SW480 (cell line): ENCODE data around the gene TH.
A peak's percentile ranks its signal among the peaks of the same experiment; 100 is the strongest.

Source experiments
- DNase-seq: peaks from one replicate; pipeline ENCODE4 v3.0.0-alpha.2; 2016; ENCODE audit warnings: low spot score

TH gene

DNA sequence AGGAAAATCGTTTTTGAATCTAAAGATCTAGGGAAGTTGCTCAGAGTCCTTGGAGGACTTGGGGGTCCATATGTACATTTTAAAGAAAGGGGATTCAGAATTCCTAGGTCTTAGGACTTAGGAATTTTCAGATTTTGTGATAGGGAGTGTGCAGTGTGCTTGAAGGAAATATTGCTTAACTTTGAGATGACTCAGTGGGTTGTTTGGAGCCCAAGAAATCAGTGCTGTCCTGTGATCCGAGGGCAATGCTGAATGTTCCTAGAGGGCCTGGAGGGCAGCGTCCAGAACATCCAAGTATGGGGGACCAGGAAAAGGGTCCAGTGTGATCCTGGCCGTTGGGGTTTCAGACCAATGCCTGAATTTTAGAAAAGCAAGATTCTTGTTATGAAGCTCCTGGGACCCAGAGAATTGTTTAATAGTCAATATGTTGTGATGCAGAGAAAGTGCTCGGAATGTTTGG lies 29.3 kb downstream of the TH start:
- no peak for DNase-seq

- DNase-seq = no peak
These were observed 30.9 kb downstream of the TH start for GRCh38 chr11:2140411-2141400.

DNA sequence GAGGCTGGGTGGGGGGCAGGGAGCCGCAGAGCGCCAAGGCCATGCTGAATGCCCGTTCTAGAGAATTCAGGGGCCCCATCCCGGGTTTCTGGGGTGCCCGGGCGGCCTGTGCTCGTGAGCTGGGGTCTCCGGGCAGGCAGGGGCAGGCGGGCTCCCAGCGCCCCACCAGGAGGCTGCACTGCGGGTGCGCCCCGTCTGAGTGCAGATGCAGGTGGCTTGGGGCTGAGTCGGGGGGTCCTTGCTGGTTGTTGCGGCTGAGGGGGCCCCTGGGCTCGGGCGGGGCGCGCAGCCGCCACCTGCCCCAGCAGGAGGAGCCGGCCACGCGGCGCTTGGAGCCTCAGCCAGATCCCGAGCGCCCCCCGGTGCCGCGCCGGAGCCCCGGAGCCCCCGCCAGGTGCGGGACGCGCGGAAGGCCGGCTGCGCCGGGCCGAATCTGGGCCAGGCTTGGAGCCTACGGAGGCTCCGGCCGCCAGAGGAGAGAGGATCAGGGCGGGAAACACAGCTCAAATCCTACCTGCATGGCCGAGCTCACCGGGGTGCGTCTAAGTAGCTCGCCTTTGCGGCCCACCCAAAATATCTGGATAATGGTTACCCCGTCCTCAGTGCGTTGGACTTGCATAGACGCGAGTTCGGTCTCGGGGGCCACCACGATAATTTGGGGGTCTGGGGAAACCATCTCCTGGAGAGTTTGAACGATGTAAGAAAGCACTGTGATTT lies 31.8 kb downstream of the TH start:
- no peak for DNase-seq

- no peak for DNase-seq
These were observed 32.5 kb downstream of the TH start, which contains the start of gene IGF2 for GRCh38 chr11:2139123-2139521. Gene IGF2, minus strand, starts transcription at chr11:2139389. Its CDS starts 3,866 bp downstream, at chr11:2135523.

- peak; percentile 44 for DNase-seq
These were observed 33.0 kb downstream of the TH start for GRCh38 chr11:2138431-2139122.

DNA sequence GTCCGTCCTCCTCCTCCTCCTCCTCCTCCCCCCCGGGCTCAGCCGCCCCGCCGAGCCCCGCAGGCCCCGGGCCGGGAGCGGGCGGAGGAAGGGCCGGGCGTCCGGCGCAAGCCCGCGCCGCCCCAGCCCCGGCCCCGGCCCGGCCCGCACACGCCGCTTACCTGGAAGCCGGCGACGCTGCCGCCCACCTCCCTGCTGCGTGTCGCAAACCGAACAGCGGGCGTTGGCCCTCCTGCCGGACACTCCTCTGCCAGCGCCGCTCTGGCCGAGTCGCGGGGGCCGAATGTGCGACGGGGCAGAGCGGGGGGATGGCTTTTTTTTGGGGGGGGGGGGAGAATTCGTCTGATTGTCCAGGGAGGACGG lies 33.6 kb downstream of the TH start:
- DNase-seq = no peak

DNA sequence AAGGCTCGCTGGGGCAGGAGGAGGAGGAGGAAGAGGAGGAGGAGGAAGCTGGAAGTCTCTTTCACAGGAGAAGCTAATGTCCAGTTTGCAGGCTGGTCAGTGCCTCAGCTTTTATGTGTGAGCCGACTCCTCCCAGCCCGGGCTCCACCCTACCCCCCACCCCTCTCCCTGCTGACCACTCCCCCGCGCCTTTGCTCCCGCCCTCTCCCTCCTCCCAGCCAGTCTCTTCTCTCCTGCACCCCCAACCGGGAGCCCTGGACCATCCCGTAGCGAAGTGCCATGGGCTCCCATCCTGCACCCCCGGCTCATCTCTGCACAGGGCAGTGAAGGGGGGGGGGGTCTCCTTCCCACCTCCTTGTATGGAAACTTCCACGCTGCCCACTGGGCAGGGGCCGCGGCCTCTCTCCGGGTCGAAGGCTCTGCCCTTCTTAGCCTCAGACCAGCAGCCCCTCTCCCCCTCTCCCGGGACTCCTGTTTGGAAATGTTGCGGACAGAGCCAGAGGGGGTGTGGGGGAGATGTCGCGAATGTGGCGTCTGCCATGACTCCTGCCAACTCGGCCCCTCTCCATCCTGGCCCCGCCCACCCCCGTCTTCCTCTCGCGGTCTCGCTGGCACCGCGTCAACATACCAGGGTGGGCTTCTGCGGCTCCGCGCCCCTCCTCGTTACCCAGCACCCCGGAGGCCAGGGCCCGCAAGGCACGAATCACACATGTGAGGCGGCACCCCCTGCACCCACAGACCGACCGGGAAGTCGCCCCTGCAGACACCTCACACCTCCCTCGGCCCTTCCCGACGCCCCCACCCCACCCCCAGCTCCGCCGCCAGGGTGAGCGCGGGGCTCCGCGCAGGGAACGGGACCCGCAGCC lies 34.2 kb downstream of the TH start:
- peak; percentile 69 for DNase-seq

GRCh38 chr11:2136952-2137201 lies 34.7 kb downstream of the TH start:
- DNase-seq = no peak

DNA sequence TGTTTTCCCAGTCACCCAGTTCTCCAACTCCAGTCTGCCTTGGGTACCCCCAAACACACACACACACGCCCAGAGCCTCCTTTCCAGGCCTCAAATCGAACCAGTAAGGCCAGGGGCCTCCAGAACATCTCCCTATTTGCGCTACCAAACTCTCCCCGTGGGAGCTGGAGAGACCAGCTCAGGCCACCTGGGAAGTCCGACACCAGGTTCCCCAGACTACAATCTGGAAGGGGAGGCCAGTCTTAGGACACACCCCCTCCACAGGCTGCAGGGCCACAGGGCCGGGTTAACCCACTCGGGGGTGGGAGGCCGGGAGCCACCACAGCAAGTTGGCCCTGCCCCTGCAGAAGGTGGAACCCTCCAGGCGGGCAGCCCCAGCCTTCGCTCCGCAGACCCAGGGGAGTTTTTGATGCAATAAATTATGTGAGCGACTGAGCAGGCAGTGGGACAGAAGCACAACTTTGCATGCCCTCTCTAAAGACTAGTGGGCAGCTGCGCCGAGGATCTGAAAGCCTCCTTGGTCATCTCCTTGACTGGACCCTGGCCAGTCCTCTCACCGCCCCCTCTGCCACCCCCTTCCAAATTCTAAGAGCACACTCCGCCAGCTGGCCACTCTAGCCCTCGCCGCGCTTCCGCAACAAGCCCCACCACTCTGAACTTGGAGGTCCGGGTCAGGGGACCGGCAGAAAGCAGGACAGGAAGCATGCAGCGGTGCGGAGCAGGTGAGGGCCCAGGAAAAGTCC lies 35.2 kb downstream of the TH start:
- DNase-seq = no peak

- no peak for DNase-seq
These were observed 35.9 kb downstream of the TH start for GRCh38 chr11:2135648-2136201.

DNA sequence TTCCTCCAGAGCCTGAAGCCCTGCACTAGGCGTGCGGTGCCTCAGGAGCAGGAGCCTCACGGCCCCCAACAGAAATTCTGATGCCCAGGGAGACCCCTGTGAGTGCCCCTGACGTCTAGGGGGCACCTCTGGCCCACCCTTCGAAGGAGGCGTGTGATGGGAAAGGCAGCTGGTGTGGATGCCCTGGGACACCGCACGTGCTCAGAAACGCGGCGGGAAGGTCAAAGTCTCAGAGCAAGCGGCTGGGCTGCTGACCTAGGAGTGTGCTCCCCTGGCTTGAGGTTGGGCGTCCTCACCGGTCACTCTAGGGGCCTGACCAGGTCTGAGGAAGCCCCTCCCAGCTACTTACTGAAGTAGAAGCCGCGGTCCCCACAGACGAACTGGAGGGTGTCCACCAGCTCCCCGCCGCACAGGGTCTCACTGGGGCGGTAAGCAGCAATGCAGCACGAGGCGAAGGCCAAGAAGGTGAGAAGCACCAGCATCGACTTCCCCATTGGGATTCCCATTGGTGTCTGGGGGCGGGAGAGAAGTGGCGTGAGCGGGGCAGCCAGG lies 36.5 kb downstream of the TH start:
- no peak for DNase-seq

- DNase-seq = no peak
These were observed 37.3 kb downstream of the TH start for GRCh38 chr11:2134022-2135010.

DNA sequence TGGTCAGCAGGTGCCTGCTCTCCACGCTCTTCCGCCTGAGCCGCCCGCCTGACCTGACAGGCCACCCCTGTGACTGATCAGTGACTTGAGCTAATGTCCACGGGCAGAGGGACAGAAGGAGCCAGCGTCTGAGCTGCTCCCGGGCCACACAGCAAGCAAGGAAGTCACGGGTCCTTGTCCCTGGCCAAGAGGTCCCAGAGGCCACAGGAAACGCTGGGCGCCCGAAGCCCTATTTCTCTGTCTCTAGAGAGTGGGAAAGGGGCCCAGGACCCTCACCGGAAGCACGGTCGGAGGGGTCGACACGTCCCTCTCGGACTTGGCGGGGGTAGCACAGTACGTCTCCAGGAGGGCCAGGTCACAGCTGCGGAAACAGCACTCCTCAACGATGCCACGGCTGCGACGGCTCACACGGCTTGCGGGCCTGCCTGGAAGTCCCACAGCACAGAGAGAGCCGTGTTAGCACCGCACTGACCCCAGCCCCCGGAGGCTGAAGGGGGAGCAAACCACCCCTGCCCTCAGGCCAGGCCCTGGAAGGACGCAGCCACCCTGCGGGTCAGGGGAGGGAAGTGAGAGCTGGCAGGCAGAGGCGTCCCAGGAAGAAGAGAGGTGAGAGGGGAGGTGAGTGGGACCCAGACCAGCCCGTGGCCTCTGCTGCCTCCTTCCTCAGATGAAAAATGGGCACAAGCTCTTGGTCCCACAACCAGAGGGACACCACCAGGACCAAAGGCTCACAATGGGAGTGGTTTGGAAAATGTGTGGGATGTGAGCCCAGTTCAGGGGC lies 38.2 kb downstream of the TH start:
- no peak for DNase-seq

DNA sequence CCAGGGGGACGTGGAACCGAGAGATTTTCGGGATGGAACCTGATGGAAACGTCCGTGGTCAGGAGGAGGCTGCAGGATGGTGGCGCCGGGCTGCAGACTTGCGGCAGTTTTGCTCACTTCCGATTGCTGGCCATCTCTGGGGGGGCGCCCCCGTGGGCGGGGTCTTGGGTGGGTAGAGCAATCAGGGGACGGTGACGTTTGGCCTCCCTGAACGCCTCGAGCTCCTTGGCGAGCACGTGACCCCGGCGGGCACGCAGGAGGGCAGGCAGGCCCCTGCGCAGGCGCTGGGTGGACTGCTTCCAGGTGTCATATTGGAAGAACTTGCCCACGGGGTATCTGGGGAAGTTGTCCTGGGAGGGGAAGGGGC lies 38.8 kb downstream of the TH start:
- DNase-seq = no peak

DNA sequence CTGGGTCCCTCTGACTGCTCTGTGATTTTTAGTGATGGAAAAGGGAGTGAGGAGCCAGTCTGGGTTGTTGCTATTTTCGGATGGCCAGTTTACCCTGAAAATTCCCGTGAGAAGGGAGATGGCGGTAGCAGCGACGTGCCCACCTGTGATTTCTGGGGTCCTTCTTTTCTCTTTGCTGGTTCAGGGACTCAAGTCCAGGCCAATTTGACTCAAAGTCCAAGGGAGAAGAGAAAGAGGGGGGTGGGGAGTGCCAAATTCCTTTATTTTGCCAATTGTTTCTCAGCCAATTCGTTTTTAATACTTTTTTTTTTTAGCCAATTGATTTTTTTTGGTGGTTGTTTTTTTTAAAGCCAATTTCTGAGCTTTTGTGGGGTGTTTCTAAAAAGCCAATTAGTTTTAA lies 39.4 kb downstream of the TH start:
- no peak for DNase-seq

DNA sequence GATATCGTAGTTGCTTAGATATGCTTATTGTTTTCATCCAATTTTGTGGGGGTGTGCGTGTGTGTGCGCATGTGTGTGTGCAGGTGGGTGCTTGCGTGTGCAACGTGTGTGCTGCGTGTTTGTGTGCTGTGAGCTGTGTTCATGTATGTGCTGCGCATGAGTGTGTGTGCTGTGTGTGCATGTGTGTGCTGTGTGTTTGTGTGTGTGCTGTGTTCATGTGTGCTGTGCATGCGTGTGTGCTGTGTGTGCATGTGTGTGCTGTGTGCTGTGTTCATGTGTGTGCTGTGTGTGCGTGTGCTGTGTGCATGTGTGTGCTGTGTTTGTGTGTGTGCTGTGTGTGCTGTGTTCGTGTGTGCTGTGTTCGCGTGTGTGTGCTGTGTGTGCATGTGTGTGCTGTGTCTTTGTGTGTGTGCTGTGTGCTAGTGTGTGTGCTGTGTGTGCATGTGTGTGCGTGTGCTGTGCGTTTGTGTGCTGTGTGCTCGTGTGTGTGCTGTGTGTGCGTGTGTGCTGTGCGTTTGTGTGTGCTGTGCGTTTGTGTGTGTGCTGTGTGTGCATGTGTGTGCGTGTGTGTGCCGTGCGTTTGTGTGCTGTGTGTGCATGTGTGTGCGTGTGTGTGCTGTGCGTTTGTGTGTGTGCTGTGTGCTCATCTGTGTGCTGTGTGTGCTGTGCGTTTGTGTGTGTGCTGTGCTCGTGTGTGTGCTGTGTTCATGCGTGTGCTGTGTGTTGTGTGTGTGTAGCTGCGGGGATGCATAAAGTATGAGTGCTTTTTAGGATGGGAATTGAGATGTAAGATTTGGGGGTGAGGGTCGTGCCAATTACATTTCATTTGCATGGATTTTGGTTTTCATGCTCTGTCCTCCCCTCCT lies 40.0 kb downstream of the TH start:
- DNase-seq = no peak

DNA sequence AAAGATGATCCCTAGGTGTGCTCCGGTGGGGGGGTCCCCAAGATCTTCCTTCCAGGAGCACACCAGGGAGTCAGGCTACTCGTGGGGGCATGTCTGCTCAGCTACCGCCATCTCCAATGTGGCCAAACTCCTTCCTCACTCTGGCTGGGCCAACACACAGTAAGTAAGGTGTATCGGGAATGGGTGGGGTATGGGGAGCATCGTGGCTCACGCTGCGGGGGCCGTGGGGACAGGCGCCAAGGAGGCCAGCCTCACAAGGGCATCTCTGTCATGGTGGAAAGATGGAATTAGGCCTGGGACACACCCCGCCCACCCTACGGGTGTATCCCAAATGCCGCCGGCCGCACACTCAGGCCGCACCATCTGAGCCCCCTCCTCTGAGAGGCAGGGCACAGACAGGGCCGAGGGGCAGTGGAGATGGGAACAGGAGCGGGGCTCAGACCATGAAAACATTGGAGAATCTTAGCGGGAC lies 40.7 kb downstream of the TH start:
- DNase-seq = no peak
